Measurements from ENCODE around the gene SELL.
"Not testable (repeated sequence)": the region's sequence is repeated elsewhere in the genome, so short reads cannot be mapped to it uniquely, and the experiment has no call there.

SELL gene

DNA sequence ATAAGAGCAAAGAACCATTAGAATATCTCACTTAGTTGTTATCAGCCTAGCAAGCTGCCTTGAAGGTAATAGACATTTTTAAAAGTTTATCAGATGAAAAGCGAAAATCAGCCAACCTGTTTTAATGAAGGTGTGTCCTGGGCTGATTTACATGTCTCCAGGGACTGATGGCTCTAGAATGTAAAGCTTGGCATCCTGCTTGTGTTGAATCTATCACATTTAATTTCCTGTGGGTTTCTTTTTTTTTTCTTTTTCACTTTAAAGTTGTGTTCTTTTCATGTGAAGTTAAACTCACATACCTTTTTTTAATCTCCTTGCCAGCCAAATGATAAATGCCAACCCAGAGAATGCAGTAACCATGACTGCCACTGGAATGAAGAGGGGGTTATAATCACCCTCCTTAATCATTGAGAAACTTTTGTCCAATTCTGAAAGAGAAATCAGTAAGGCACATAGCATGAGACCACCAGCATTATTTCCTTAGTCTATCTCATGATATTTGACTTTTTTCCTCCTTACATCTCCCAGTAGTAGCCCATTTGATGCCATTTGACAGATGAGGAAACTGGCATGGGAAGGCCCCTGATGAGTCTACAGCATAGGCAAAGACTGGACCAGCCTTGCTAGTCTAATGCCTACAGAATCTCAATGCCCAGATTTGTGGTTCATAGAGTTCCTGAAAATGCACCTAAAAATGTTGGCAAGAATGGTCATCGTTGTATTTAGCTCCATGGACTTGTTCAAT lies 10.0 kb downstream of the SELL start:
- no peak for DNase-seq

DNA sequence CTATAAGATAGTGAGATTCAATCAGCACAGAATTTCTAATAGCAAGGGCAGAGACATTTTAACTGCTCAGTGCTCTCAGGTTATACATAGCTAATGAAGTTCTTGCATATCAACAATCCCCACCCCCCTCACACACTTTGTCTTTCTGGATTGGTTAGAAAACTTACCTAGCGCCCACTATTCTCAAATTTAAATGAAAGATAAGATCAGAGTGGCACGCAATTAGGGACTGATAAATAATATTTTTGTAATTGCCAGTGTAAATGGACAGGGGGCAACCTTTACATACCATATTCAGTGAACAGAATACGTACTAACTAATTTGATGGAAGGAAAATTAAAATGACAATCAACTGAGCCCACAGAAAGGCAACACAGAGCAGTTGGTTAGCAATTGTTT lies 11.7 kb downstream of the SELL start:
- DNase-seq: no peak

DNA sequence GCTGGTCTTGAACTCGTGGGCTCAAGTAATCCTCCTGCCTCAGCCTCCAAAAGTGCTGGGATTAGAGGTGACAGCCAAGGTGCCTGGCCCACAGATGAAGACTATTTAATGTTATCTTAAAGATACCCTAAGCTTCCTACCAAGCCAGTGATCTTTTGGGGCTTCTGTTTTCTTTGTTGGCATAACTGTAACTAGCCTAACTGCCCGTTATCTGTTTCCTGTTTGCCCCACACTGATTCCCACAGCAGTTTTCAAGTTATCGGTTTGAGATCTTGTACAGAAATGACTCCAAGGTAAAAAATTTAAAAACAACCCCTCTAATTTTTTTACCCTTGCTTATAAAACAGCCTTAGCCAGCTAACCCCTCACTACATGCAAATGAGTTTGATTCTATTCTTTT lies 12.4 kb downstream of the SELL start:
- DNase-seq: no peak

DNA sequence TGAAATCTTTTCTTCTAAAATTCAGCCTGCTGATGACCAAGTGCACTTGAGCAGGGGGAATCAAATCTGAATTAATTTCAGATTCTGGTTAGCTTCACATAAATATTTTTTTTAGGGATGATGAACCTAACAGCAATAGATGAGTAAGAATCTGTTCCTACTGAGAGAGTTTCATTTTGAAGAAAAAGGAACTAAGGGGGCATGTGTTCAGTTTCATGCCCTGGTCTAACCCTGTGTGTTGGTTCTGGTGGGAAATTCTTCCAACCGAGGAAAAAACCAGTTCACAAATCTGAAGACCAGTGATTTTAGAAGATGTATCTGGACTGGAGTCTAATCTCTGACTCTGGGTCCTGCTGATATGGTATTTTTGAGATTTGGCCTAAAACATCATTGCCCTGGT lies 13.7 kb downstream of the SELL start:
- DNase-seq: no peak

DNA sequence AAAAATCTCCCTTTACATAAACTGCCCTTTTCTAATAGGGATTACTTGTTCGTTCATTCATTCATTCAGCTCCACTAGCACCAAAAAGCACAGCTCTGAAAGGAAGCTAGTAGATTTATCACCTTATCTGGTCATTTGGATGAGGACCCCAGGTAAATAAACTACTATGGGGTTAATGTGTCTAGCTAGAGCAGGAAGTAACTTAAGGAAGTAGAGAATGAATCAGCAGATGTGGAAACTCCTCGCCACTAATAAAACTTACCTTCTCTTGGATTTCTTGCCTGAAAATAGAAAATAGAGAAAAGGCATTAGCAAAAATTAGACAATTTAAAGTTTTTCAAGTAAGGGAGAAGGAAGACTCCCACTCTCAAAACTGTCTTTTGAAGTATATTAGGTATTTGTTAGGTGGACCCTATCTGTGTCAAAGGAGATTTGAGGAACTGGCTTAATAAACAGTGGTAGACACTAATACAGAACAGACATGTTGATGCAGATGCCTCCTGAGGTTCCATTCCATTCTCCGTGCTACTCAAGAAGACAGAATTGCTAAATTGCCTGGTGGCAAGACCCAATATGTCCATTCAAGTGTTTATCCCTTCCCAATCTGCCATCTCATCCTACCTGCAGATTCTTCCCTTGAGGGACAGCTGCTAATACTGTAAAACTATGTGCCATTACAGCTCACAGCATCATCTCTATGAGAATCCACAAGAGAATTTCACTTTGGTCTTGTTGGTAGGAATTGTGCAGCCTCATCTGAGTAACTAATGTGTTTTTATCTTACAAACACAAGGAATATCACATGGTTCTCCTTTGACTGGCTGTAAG lies 14.9 kb downstream of the SELL start:
- no peak for DNase-seq

DNA sequence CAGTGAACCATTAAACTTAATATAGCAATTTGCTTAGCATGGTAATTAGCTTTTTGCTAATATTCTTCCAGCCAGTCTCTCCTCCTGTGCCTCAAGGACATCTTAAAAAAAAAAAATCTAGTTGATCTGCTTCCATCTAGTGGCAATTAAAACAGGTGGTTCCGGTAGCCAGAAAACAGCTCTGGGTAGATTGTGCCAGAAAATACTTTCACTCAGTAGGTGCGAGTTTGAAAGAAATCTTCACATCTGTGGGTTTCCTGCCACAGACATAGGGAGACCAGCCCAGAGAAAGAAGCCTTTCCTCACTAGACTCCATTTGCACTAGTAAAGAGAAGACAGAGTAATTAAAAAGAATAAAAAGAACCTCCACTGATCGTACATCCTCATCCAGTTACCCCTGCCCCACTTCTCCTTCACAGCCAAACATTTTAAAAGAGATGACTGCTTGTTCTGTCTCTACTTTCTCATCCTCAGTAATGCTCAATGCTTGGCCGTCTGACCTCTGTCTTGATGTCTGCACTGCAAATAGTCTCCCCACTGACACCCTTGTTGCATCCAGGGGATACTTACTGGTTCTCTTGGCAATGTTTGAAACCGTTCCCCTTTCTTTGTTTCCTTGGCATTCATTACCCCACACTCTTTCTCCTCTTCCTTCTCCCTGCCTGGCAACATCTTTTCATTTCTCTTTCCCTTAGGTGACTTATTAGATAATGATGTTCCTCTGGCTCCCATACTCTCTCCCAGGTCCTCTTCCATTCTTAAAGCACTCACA lies 16.9 kb downstream of the SELL start:
- DNase-seq: no peak

DNA sequence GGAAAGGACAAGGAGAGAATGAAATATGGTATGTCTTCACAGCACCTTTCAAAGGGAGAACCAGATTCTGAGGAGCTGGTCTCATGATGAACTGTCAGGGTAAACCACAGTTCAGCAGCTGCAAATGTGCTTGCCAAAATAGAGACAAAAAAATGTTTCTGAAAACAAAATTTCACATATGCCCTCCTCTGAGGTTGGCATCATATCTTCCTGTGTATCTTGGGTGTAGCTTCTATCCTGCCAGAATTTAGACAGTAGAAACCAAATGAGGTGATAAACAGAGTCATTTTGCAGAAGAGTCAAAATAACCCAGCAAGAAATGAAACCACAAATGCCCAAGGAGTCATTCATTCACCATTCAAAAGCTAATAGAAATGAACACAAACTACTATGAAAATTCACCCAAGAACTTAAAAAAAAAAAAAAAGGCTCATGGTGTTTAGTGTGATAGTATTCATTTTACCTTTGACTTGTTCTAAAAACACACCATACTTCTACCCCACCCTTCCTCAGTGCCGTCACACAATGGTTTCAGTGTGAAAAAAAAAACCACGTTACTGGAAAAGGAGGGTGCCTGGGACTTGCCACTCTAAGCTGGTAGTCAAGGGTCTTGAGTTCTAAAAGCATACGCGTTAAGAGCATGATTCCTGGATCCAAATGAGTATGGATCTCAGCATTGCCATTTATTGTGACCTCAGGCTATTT lies 18.5 kb downstream of the SELL start:
- no peak for DNase-seq

DNA sequence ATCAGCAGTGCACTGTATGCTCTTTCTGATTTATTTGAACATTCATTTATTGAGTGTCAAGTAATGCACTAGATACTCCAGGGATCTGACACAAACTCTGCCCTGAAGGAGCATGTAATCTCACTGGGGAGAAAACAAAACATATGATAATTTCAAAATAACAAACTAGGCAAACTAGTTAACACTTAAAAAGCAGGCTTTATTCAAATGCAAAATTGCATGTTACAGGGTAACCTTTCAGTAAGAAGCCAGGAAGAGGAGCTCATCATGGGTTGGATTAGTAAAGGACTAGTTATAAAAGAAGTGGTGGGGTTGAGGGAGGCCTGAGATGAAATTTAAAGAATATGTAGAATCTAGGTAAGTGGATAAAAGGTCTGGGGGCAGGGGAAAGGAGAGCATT lies 20.9 kb downstream of the SELL start:
- DNase-seq: no peak

DNA sequence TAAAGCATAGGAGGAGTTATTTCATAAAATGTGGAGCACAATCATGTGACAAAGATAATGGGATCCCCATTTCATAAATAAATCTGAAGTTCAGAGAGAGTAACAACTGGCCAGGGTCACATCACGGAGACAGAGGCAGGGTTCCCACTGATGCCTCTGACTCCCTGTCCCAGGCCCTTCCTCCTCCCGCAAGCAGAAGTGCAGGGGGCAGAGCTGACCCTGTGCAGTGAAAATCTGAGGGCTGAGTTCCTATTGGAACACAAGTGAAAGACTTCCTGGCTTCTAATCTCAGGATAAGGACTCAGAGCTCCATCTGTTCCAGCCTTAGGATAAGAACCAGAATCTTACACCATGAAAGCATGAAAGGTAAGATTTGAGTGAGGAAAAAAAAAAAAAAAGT lies 22.0 kb downstream of the SELL start:
- DNase-seq: no peak

DNA sequence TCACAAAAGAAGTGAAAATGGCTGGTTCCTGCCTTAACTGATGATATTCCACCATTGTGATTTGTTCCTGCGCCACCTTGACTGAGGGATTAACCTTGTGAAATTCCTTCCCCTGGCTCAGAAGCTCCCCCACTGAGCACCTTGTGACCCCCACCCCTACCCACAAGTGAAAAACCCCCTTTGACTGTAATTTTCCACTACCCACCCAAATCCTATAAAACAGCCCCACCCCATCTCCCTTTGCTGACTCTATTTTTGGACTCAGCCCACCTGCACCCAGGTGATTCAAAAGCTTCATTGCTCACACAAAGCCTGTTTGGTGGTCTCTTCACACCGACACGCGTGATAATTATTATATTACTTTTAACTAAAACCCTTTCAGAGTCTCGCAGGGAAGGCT lies 23.0 kb downstream of the SELL start:
- not testable (repeated sequence) for DNase-seq

DNA sequence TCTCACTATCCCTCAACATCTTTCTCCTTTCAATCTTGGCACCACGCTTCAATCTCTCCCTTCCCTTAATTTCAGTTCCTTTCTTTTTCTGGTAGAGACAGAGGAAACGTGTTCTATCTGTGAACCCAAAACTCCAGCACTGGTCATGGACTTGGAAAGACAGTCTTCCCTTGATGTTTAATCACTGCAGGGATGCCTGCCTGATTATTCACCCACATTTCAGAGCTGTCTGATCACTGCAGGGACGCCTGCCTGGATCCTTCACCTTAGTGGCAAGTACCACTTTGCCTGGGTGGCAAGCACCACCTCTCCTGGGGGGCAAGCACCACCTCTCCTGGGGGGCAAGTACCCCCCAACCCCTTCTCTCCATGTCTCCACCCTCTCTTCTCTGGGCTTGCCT lies 27.8 kb downstream of the SELL start:
- no peak for DNase-seq

DNA sequence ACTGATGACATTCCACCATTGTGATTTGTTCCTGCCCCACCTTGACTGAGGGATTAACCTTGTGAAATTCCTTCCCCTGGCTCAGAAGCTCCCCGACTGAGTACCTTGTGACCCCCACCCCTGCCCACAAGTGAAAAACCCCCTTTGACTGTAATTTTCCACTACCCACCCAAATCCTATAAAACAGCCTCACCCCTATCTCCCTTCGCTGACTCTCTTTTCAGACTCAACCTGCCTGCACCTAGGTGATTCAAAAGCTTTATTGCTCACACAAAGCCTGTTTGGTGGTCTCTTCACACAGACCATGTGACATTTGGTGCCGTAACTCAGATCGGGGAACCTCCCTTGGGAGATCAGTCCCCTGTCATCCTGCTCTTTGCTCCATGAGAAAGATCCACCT lies 28.3 kb downstream of the SELL start:
- DNase-seq: not testable (repeated sequence)

DNA sequence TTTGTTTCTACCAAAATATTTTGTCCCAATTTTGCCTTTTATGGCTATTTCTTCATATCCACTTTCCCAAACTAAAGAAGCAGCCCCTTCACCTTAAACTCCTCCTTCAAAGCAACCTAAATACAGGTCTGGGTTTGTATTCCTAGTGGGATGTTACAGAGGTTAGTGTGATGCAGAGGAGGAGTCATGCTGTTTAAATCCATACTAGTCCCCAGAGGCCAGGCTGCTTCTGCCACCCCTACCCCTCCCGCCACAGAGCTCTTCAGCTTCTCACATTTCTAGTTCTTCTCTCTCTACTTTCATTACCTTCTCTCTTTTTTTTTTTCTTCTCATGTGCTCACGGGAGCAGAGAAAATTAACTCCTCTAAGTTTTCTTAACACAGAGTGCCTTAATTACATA lies 29.3 kb downstream of the SELL start:
- DNase-seq: no peak

DNA sequence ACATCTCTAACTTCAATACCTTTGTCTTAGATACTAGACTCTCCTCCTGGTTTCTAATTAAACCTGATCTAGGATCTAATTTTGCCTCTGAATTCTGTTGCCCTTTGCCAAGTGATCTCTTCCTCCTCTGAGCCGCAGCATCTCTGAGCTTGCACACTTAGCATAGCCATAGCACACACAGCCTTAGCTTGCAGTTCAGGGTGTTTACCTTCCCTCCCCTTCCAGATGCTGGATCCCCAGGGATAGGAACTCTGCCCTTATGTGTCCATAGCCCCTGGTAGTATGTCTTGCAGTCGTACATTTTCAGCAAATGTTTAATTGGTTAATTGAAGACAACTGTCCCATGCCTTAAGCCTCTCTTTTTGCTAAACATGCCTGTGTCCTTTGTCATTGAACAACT lies 30.3 kb downstream of the SELL start:
- no peak for DNase-seq

DNA sequence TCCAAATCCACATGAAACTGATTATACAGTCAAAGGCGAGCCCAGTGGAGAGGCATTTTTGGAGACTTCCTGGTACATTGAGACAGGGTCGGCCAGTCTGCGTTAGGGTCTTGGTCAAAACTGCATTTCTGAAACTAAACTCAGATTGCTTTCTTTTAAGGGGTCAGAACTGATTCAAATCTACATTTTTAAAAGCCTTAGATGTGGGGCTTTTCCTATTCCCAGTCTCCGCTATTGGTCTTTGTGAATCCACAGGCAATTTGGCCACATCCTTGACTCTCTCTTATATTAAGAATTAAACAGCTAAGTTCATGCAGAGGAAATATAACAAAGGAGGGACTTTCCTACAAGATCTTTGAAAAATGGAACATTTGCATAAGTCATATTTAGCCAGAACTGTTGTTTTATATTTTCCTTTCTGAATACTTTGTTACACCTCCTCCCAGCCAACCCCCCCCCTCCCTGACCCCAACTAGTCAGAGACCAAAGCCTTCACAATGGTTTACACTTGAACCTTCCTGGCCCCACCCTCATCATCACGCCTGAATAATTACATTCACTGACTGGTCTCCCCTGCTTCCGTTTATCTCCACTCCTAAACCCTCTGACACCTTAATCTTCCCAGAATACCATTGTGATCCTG lies 30.9 kb downstream of the SELL start:
- no peak for DNase-seq

DNA sequence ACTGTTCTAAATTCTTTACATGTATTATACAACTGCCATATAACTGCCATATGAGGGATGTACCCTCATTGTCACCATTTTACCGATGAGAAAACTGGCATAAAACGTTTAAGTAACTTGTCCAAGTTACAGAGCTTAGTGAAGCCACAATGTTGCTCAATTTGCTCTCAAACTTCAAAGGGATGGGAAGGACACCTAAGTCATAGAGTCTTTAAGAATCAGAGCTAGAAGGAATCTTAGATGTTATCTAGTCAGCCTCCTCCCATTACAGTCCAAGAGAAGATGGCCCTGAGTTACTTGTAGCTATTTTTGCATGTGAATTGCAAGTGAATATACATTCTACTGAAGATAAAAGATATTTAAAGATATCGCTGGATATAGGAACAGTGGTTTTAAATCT lies 31.7 kb downstream of the SELL start:
- DNase-seq: no peak

DNA sequence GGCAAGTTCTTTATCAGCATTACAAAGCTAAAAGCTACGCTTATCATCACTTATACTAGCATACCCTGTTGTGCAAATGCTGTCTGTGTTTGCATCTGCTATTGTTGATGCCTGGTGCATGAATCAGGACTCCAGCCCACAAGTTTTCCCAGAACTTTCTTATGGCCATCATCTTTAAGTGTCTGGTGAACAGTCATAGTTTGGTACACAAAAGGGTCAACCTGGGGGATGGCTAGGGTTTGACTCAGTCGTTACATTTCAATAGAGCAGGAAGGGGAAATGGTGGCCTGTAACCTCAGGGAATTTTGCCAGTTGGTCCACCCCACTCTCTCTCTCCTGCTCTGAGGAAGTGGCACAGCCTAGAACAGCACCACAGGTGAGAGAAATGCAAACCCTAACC lies 35.4 kb downstream of the SELL start:
- DNase-seq: no peak

DNA sequence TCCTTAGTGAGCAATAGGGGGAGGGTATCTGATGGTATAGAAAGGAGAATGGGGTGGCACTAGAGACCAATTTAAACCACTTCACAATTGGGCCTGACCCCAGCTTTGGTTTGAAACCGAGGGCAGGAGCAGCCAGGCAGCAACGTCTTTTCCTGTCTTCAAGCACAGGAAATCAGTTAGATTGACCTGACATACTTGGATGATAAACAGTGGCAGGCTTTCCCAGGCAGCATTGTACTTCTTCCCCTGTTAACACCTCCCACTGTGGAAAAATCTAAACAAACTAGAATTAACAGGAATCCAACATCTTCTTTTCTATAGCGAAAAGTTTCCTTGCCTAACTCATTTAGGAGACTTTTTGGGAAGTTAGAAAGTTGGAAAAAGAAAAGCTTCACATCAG lies 40.6 kb downstream of the SELL start:
- DNase-seq: no peak

DNA sequence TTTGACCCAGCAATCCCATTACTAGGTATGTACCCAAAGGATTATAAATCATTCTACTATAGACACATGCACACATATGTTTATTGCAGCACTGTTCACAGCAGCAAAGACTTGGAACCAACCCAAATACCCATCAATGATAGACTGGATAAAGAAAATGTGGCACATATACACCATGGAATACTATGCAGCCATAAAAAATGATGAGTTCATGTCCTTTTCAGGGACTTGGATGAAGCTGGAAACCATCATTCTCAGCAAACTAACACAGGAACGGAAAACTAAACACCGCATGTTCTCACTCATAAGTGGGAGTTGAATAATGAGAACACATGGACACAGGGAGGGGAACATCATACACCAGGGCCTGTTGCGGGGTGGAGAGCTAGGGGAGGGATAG lies 41.2 kb downstream of the SELL start:
- DNase-seq: not testable (repeated sequence)

DNA sequence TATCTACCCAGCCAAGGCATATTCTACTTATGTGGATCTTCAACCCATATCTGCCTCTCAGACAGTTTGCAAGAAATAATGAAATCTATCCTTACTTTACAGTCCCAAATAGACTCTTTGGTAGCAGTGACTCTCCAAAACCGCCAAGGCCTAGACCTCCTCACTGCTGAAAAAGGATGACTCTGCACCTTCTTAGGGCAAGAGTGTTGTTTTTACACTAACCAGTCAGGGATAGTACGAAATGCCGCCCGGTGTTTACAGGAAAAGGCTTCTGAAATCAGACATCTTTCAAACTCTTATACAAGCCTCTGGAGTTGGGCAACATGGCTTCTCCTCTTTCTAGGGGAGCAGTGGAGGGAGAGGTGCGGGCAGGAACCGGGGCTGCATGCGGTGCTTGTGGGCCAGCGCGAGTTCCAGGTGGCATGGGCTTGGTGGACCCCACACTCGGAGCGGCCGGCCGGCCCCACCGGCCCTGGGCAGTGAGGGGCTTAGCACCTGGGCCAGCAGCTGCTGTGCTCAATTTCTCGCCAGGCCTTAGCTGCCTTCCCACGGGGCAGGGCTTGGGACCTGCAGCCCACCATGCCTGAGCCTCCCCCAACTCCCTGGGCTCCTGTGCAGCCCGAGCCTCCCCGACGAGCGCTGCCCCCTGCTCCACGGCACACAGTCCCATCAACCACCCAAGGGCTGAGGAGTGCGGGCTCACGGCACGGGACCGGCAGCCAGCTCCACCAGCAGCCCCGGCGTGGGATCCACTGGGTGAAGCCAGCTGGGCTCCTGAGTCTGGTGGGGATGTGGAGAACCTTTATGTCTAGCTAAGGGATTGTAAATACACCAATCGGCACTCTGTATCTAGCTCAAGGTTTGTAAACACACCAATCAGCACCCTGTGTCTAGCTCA lies 43.5 kb downstream of the SELL start:
- not testable (repeated sequence) for DNase-seq

DNA sequence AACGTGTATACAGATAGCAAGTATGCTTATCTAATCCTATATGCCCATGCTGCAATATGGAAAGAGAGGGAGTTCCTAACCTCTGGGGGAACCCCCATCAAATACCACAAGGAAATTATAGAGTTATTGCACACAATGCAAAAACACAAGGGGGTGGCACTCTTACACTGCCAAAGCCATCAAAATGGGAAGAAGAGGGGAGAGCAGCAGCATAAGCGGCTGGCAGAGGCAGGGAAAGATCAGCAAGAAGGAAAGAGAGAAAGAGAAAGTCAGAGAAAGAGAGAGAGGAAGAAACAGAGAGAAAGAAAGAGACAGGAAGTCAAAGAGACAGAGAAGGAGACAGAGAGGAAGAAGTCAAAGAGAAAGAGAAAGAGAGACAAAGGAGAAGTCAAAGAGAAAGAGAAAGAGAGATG lies 44.2 kb downstream of the SELL start:
- not testable (repeated sequence) for DNase-seq
